Measurements from ENCODE around the gene NAGLU.

NAGLU gene

DNA sequence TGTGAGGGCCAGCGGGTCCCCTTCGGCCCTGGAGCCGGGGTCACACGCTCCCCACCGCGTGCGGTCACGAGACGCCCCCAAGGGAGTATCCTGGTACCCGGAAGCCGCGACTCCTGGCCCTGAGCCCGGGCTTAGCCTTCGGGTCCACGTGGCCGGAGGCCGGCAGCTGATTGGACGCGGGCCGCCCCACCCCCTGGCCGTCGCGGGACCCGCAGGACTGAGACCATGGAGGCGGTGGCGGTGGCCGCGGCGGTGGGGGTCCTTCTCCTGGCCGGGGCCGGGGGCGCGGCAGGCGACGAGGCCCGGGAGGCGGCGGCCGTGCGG is at the start of gene NAGLU:
Gene NAGLU (plus strand): TSS at position 194 of the 324 bp plus-strand sequence. CDS start 32 bp downstream, at position 226.
- DNase-seq, result peak; percentile 37 to 98 (median 90)

DNA sequence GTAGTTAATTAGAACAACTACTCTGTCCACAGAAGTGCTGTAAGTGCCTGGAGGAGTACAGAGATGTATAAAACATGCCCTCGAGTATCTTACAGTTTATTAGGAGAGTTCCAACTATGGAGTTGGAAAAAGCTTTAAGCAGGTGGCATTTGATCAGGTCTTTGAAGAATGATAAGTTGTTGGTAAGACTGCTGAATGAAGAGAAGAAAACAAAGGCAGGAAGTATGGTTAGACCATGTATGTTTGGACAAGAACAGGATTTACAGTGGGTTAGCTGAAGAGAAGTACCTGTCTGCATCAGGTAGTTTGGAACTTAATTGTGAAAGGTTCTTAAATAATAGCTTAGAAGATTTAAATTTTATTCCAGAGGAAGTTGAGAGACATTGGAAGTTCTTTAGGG is 48.0 kb upstream of the NAGLU start:
- DNase-seq, result no peak

GRCh38 chr17:42493319-42493718 is 42.7 kb upstream of the NAGLU start:
- DNase-seq, result no peak

DNA sequence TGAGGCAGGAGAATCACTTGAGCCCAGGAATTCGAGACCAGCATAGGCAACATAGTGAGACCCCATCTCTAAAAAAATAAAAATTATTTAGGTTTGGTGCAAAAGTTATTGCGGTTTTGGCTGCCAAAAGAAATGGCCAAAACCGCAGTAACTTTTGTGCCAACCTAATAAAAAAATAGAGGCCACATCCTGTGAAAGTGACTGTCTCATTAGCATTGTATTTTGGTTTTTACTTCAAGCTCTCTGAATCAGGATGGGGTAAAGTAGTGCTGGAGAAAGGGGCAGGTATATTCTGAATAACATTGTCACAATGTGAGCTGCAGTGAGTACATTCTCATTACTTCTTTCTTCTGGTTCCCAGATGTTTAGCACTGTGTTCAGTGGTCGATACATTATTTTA is 41.4 kb upstream of the NAGLU start:
- DNase-seq, result no peak

DNA sequence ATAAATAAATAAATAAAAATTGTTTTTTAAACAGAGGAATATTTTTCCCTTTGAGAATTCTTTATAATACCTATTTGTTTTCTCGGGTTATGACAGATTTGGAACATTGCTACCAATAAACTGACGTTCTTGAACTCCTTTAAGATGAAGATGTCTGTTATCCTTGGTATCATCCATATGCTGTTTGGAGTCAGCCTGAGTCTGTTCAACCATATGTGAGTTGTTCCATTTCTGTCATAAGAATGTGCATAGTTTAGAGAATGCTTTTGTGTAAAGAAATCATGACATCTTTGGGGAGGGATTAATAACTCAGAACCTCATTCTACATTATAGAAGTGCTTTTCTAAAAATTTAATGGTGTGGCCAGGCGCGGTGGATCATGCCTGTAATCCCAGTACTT is 37.2 kb upstream of the NAGLU start:
- DNase-seq, result no peak

GRCh38 chr17:42502091-42502490 is 34.0 kb upstream of the NAGLU start:
- DNase-seq, result no peak

DNA sequence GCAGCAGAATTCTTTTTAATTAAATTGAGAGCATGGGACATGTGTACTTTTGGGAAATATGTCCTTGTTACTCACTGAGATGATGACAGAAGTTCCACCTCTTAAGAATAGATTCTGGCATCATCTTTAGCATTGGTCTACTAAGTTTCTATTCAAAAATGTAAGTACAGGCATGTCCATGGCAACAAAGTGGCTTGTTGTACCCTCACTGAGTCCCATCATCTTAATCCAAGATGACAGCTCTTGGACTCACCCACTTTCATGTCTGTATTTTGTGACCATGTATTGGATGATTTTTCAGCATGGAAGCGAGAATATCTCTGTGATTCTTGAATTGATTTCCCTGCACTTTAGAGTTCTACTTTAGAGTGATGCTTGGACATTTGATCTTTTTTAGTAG is 33.1 kb upstream of the NAGLU start:
- no peak for DNase-seq

DNA sequence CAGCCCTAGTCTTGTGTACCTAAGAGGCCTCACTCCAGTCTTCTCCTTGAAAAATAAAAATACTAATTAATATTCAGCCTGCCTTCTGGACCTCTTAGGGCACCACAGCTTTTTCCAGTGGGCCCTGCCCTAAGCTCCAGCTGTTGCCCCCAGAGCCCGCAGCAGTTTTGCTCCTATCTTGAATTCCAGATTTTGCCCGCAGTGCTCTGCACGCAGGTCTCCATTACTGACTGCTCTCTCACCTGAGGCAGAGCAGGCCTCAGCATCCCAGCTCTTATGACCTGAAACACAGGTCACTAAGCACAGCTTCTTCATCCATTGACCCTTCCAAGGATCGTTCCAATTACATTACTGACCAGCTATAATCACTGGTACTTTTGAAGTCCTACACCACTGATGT is 28.4 kb upstream of the NAGLU start:
- DNase-seq, result no peak

DNA sequence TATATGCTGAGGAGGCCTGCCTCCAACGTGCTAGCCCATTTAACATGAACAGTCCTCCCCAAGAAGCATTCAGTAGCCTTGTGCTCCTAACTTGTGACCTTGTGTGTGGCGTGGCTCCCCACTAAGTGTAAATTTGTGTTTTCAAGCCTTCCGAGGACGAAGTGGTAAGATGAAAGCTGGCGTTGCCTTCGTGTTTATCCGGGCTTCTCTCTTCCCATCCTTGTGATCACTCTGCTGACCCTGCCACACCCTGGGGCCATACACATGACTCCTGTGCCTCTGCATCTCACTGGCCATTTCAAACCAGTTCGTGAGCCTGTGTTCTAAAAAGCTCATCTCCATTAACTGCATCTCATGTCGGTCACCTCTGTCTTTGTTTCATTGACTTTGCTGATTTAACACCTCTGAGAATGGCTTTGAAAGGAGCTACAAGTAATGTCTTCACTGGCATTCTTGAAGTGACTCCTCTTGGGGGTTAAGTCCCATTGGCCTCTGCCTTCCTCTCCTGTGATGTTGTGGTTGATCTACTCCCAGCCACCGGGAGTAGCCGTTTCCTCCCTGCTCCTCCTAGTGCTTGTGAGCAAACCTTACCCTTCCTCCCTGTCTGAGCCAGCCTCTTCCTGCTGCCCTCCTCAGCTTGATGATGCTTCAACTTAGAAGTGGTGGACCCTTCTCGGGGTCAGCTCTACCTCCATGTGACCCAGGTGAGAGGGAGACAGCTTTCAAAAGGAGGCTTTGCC is 27.4 kb upstream of the NAGLU start:
- no peak for DNase-seq

- no peak for DNase-seq
Measured at GRCh38 chr17:42509409-42509808, 26.6 kb upstream of the NAGLU start.

- DNase-seq, result no peak
Measured at GRCh38 chr17:42509841-42510240, 26.2 kb upstream of the NAGLU start.

DNA sequence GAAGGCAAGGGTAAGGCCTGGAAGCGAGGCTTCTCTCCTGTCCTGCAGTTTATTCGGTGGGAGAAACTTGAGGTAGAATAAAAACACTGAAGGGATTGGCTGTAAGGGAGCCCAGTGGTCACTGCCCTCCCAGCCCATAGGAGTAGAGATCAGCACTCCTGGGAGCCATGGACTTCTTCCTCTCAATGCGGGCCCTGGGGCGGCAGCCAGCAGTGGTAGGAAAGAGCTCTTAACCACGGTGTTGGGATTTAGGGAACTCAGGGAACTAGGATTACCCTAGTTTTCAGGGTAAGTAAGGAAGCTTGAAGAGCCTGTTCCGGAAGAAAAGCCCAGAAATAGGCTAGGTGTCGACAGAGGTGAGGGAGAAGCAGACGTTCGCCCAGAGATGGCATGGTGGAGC is 23.8 kb upstream of the NAGLU start:
- DNase-seq, result no peak

- DNase-seq, result no peak
Measured at GRCh38 chr17:42512733-42513251, 23.2 kb upstream of the NAGLU start.

DNA sequence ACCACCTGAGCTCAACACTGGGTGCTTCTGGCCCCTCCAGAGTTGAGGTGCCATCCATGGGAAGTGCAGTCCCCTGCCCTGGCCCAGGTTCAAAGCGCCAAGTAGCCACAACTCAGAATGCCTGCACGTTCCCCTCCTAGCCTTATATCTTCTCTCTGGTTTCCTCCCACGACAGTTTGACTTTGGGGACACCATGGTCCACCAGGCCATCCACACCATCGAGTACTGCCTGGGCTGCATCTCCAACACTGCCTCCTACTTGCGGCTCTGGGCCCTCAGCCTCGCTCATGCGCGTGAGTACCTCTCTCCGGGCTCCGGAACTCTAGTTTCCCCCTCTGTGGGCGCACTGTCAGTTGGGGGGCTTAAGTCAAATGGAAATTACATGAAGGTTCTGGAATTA is 22.4 kb upstream of the NAGLU start:
- DNase-seq, result no peak

DNA sequence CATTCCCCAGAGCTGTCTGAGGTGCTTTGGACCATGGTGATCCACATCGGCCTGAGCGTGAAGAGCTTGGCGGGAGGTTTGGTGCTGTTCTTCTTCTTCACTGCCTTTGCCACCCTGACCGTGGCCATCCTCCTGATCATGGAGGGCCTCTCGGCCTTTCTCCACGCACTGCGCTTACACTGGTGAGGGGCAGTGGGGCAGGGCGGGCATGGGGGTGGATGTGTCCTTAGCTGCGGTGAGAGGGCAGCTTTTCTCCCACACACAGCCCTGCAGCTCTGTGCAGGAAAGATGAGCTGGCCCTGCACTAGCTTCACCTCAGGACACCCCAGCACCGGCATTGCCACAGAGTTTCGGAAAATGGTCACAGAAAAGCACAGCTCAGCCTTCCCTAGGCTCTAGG is 21.8 kb upstream of the NAGLU start:
- no peak for DNase-seq

- DNase-seq, result no peak
Measured at GRCh38 chr17:42514867-42515266, 21.2 kb upstream of the NAGLU start.

DNA sequence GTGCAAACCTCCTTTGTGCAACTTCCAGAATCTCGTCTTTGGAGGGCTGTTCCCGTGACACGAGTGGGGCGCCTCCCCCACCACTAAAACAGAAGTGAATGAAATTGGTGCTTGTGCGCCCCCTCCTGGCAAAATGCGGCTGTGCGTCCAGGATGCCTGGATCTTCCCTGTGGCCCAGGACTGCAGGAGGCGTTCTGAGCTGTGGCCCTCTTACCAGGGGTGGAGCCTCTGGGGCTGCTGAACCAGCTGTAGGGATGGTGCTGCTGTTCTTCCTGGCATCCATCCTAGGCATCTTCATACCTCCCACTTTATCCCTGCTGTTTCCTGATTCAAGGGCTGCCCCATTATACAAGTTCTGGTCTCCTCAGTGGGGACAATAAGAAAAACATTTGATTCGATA is 18.5 kb upstream of the NAGLU start:
- DNase-seq, result peak in 49 of 56 donors; percentile 15 to 85 (median 48)

DNA sequence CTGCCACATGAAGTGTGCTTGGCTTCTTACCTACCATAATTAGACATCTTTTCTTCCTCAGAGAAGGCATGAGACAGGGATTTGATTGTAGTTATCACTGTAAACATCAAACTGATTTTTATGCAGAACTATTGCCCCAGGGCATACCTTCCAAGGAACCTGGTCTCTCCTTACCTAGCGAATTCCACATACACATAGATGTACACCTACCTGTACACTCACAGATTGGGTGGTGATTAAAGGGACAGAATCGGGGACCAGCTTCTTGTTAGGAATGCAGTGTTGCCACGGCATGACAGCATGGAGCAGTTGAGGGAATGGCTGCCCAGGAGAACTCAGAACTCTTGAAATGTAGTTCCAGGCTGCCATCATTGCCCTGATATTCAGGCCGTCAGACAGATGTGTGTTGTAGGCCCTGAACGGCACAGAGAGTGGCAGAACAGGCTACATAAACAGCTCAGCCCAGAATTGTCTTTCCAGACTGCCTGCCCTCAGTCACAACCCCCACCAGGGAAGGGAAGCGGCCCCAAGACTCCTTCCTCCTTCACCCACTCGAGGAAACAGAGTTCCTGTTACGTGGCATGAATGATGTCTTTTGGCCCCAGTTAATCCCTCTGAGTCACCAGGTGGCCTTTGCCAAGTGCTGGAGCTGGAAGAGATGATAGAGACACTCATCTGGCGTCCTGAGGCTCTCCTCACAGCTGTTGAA is 17.8 kb upstream of the NAGLU start:
- peak in 22 of 56 donors; percentile 3 to 54 (median 21) for DNase-seq

GRCh38 chr17:42518755-42519545 is 17.1 kb upstream of the NAGLU start:
- DNase-seq, result peak in 2 of 56 donors; percentile 23 to 24

GRCh38 chr17:42519546-42520491 is 16.2 kb upstream of the NAGLU start:
- peak in 50 of 56 donors; percentile 13 to 84 (median 52) for DNase-seq

GRCh38 chr17:42520540-42520951 is 15.5 kb upstream of the NAGLU start:
- DNase-seq, result no peak
